KOPT-K1 (cell line): Measurements from ENCODE around the gene POLA1.

ENCODE experiments used
- H3K27ac ChIP-seq: fragments of 200-600 bp; sonication (generic); 2 replicates; pipeline ENCODE4 v1.5.1; 2016; ENCODE audit warnings: antibody characterized with exemption, mild to moderate bottlenecking, low read depth, low read length; ENCODE audit not compliant: poor library complexity, severe bottlenecking
- H3K36me3 ChIP-seq: fragments of 200-600 bp; sonication (generic); 2 replicates; pipeline ENCODE4 v1.5.1; 2017; ENCODE audit warnings: antibody characterized with exemption, mild to moderate bottlenecking, low read length, moderate library complexity; ENCODE audit not compliant: insufficient read depth
- H3K9me3 ChIP-seq: fragments of 200-600 bp; sonication (generic); 2 replicates; pipeline ENCODE4 v1.5.1; 2017; ENCODE audit warnings: antibody characterized with exemption, low read length, mild to moderate bottlenecking; ENCODE audit not compliant: insufficient read depth, poor library complexity, severe bottlenecking

Gene POLA1

DNA sequence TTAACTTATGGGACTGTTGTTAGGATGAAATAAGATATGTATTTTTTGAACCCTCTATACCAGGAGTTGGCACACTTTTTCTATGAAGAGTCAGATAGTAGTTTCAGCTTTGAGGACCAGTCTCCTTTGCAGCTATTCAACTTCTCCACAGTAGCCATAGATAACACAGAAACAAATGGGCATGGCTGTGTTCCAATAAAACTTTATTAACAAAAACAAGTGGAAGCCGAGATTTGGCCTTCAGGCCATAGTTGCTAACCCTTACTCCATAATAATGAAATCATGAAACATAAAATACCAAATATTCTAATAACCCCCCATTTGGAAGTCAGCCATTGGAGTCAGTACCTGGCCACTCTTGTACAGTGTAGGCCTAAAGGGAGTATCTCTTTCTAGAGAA is 291.4 kb downstream of the POLA1 start:
- Histone ChIP-seq H3K36me3 (peaks cover 19% of the 10 kb centered on the region), H3K9me3 (no peaks in the 10 kb centered on the region), H3K27ac (no peak overlapping the region)

GRCh38 chrX:24987731-24988130 is 294.0 kb downstream of the POLA1 start:
- H3K36me3 ChIP-seq: peaks cover 19% of the 10 kb centered on the region
- no peak overlapping the region for H3K27ac ChIP-seq
- H3K9me3 ChIP-seq: no peaks in the 10 kb centered on the region

GRCh38 chrX:24988314-24988713 is 294.6 kb downstream of the POLA1 start:
- no peaks in the 10 kb centered on the region for H3K9me3 ChIP-seq
- no peak overlapping the region for H3K27ac ChIP-seq
- peaks cover 19% of the 10 kb centered on the region for H3K36me3 ChIP-seq

DNA sequence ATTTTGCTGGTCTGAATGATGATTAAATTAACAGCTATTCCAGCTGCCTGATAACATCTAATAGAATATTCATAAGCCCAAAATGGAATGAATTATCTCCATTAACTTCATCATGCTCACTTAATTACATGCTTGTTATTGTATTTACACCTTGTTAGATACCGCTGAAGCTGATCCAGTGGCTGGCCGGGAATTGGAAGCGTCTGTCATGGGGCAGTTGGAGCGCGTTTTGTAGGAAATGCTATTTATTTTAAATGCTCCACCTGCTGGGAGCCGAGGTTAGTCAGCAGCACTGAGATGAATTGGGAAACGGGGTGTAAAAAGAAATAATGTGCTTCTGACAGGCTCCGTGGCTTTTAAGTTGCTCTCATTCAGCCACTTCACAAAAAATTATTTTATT is 296.8 kb downstream of the POLA1 start:
- Histone ChIP-seq H3K9me3 (no peaks in the 10 kb centered on the region), H3K27ac (no peak overlapping the region), H3K36me3 (peaks cover 19% of the 10 kb centered on the region)

DNA sequence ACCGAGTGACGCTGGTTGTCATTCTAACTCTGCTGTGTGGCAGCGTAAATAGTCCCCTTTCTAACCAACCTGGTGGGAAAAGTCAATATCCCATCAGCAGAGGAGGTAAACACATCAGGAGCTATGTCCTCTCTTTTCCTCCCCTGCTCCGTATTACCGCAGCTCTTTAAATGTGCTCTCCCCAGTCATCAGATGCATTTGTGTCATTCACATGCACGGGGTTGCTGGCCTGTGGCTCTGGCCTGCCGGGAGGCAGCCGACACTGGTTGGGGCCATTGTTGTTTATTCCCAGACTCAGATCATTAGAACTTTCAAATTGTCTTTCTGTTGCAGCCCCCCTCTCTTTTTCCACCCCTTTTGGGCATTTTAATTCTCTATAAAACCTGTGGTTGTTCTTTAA is 300.2 kb downstream of the POLA1 start:
- H3K27ac ChIP-seq: no peak overlapping the region
- peaks cover 18% of the 10 kb centered on the region; the same call in 1 of the 2 replicates for H3K36me3 ChIP-seq
- H3K9me3 ChIP-seq: no peaks in the 10 kb centered on the region

DNA sequence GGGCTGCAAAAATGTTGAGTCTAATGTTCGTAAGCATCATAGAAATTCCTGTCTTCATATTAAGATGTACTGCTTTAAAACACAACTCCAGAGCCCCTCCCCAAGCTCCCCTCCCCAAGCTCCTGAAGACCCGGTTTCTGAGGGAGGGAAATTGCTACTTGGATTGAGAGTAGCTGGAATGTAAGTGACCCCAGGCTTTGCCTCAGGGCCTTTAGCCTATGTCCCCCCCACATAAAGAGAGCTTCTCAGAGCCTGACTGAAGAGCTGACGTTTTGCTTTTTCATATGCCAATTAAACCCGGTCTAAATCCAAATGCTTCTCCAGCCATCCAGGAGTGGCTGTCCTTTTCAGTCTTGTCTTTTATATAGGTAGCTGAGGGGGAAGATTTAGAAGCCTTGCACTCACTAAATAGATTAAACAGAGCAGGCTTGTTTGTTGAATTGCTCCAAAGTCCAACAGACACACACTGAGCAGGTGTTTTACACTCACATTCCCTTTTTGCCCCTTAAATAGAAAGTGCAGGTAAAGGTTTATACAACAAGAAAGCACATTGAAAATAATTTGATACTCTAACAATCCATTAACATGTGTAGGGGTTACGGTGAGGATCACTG is 302.5 kb downstream of the POLA1 start:
- no peak overlapping the region for H3K27ac ChIP-seq
- peaks cover 28% of the 10 kb centered on the region; the same call in 1 of the 2 replicates for H3K36me3 ChIP-seq
- H3K9me3 ChIP-seq: no peaks in the 10 kb centered on the region

DNA sequence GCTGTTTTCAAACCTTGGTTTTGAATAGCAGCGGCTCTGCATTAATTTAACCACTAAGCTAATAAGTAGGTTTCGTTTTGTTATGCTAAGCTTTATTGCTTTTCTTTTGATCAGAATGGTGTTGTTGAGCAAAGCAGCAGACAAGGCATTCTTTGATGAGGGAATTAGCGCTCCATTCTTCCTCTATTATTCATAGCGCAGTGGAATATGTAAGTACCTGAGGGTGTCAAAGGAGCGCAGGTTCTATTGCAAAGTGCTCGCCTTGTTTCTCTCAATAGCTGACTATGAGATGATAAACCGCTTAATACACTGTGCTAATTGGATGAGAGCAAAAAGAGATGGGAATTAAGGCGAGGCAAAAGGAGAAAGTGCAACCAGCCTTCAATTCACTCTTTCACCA is 305.8 kb downstream of the POLA1 start:
- Histone ChIP-seq H3K9me3 (no peaks in the 10 kb centered on the region), H3K27ac (no peak overlapping the region)

DNA sequence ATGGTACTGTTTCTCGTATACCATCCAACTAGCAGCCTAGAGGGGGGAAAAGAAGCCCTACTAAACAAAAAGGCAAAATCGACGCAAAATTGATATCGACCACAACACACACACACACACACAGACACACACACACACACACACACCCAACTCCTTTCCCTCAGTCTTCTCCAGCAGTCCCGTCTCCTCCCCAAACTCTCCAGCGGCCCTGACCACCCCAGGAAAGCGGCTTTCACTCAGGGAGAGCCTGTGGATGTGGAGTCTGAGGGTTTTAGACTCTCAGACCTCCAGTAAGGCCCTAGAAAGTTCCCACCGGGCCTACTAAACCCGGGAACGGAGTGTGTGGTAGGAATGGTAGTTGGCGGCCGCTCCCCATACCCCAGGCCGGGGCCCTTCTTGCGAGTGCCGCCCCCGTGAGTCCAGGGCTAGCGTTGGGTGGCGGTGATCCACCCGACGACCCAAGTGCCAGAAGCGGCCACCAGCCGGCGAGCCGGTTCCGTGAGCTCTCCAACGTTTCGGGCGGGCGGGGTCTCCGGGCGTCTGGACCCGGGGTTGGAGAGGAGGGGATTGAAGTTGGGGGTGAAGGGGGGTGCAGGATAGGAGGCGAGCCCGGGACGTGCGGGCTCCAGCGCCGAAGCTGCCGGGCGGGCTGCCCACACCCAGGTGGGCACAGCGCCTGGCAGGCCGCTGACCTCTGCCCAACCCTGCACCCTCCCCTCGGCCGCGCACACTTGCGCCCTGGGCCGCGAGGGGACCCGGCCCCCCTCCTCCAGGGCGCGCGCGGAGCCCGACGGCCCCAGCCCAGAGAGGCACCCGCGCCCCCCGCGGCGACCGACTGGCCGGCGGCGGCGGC is 308.3 kb downstream of the POLA1 start:
- Histone ChIP-seq H3K36me3 (peaks cover 14% of the 10 kb centered on the region; the same call in 1 of the 2 replicates), H3K27ac (no peak overlapping the region), H3K9me3 (no peaks in the 10 kb centered on the region)

More for the DNA sequence above, 305.8 kb downstream of the POLA1 start:
- peaks cover 28% of the 10 kb centered on the region; the same call in 1 of the 2 replicates for H3K36me3 ChIP-seq

DNA sequence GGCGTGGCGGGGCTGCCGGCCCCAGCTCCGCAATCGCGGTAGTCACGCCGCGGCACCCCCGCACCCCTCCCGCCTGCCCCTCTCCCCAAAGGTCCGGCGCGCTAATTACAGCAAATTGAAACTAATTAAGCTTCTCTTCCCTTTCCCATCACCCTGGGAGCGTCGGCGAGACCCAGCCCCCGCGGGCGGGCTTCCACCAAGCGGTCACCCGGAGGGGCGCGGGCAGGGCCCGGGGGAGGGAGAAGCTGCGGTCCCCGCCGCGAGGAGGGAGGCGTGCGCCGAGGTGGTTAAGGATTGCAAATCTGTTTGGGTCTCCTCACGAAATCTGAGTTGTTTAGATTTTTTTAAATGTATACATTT is 308.9 kb downstream of the POLA1 start:
- no peaks in the 10 kb centered on the region for H3K9me3 ChIP-seq
- no peak overlapping the region for H3K27ac ChIP-seq
- peaks cover 10% of the 10 kb centered on the region; the same call in 1 of the 2 replicates for H3K36me3 ChIP-seq

DNA sequence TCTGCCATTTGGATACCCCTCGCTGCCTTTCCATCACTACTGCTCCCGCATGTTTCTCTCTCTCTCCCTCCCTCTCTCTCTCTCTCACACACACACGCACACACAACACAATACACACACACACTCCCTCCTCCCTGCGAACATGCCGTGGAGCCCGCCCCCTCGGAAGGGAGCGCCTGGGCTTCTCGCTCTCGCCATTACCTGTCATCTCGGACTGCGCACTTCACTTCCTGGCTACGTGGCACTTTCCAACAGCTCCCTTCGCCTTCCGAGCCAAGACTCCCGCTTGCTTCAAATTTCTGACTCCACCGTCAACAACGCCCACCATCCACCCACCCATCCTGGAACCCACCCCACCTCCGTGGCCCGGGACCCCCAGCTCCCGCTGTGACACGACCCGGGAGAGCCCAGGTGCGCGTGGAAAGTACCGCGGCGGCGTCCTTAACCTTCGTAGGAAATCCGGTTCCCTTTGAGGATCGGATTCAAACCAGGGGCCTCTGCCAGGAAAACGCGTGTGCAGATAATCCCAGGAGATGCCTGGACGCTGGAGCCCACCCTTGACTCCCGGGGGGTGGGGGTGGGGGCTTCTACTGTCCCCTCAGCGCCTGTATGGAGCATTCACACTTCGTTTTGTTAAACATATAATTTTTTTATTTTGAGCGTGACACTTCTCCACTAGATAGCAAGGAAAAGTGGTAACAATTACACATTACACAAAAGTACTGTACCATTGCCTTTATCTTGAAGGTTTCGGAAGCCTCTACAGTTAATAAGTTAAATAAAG is 309.5 kb downstream of the POLA1 start:
- H3K27ac ChIP-seq: no peak overlapping the region
- H3K9me3 ChIP-seq: no peaks in the 10 kb centered on the region
- peaks cover 9% of the 10 kb centered on the region; the same call in 1 of the 2 replicates for H3K36me3 ChIP-seq

DNA sequence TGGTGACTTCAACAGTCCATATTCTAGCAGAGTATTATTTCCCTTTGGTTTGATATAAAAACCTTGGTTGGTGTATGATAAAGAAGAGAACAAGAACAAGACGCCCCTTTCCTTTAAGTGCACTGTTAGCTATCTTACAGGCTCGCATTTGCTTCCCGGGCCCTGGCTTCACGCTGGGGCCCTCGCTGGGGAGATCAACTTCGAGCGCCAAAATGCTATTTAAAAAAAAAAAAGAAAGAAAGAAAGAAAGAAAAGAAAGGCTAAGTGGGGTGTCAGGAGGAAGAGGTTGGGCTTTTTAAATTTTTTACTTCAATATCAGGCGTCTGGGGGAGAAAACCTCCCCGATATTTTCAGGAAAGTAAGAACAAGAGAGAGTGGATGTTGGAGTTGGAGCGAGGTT is 310.3 kb downstream of the POLA1 start:
- H3K36me3 ChIP-seq: peaks cover 9% of the 10 kb centered on the region; the same call in 1 of the 2 replicates
- H3K27ac ChIP-seq: no peak overlapping the region
- H3K9me3 ChIP-seq: no peaks in the 10 kb centered on the region

DNA sequence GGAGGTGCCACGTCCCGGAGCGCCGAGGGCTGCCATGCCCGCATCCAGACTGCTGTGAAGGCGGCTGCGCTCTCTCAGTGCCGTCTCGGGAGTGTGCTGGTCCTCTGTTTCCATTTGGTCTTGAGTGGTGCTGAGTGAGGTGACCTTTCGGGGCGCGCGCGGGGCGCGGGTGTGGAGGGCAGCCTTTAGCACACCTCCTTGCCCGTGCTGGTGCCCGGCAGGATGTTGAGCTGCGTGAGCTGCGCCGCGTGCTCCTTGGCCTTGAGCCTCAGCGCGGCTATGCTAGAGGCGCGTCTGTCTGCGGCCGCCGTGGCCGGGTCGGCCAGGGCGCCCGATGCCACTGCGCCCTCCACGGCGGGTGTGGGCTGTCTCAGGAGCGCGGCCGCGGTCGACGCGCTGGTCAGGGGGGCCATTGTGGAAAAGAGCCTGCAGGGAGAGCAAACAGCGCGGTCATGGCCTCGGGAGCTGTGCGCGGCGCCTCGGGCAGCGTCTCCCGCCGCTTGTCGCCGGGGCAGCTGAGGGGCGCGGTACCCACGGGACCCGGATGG is 310.8 kb downstream of the POLA1 start:
- Histone ChIP-seq H3K27ac (no peak overlapping the region), H3K9me3 (no peaks in the 10 kb centered on the region), H3K36me3 (peaks cover 4% of the 10 kb centered on the region; the same call in 1 of the 2 replicates)

DNA sequence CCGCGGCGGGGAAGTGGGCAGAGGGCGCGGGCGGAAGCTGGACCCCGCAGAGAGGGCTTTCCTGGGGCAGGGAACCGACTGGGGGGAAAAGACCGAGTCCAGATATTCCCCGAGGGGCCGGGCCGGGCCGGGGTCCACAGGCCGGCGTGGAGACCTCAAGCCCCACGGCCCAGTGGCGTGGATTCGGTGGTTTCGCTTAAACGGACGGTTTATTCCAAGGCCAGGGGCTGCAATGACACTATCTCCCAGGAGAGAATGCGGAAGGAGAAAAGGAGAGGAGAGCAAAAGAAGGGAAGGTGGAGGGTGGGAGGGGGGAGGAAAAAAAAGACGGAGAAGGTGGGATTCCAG is 311.3 kb downstream of the POLA1 start:
- Histone ChIP-seq H3K36me3 (no peaks in the 10 kb centered on the region; the same call in 1 of the 2 replicates), H3K9me3 (no peaks in the 10 kb centered on the region), H3K27ac (no peak overlapping the region)

DNA sequence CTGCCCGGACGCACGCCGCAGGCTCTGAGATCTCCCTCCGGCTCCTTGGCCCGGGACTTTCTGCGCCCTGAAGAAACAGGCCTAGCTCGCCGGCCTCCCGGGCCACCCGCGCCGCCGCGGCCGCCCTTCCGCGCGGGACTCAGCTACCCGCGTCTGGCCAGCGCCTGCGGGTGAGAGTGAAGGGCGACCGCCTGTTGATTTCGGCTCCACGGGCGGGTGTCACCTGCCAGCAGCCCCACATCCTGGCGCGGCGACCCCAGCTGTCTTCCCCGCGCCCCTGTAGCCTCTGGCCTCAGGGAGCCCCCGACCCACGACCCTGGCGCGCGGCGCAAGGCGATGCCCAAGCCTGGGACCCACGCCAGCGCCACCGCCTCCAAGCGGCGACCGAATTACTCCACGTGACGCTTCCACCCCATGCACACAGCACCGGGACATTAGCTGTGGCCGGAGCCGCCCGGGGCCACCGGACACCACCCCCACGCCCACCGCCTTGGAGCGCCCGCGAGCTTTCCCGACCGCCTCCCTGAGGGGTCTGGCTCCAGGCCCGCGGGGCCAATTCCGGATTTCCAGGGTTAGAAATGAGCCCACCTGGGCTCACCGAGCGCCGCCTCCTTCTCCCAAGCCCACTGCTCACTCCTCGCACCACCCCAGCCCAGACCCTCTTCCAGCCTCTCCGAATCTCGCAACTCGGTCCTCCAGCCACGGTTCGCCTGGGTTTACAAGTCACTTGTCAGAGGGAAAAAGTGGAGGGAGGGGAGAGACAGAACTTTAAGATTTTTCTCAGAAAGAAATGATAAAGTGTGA is 311.9 kb downstream of the POLA1 start:
- no peaks in the 10 kb centered on the region for H3K9me3 ChIP-seq
- no peaks in the 10 kb centered on the region; the same call in 1 of the 2 replicates for H3K36me3 ChIP-seq
- H3K27ac ChIP-seq: no peak overlapping the region
